ENCODE data around the gene PTPRD. TPM values are rescaled to one million over a fixed set of nuclear protein-coding genes. Genes with fewer than 3 reads are reported as not detected.

The PTPRD gene
- total and polyA plus RNA-seq, 9 of the 15 experiments (the other 6 are each of a cell fraction or from before 2014, with no cell fraction given): 0.11 TPM; not detected in 8

GRCh38 chr9:8610256-8610655 lies 2002.5 kb downstream of the PTPRD start:
- WGBS (ENCODE audit: insufficient coverage, low coverage, missing lambda C conversion rate): 0% methylated on average over 3 of the region's 3 CpGs
- CTCF ChIA-PET (ENCODE audit: low intra/inter-chr PET ratio): no interaction called here
- Histone ChIP-seq H3K9me1 (ENCODE audit: control insufficient read depth, insufficient read depth, low read length) (no peaks in the 10 kb centered on the region), H3K36me3 (ENCODE audit: control insufficient read depth, insufficient read depth, low read length) (no peaks in the 10 kb centered on the region), H3K79me2 (ENCODE audit: control insufficient read depth, insufficient read depth, low read length) (no peaks in the 10 kb centered on the region), H3K4me1 (replicated peaks in 1 of 2; ENCODE audit: control insufficient read depth in 2 of 2, insufficient read depth in 2 of 2, low read length in 2 of 2) (no peaks in the 10 kb centered on the region), H2AFZ (ENCODE audit: low read depth, low read length) (no peak overlapping the region), H3K27me3 (ENCODE audit: control insufficient read depth in 2 of 2, insufficient read depth in 2 of 2, low read length in 2 of 2) (no peaks in the 10 kb centered on the region), H3K4me3 (no peak overlapping the region), H3K4me2 (ENCODE audit: insufficient read depth, low read length) (no peak overlapping the region), H4K20me1 (replicated peaks; ENCODE audit: control insufficient read depth, insufficient read depth, low read length) (no peaks in the 10 kb centered on the region), H3K9ac (ENCODE audit: insufficient read depth in 1 of 2, low read depth in 2 of 2, low read length in 2 of 2) (no peak overlapping the region), H3K27ac (ENCODE audit: extremely low read depth, low read depth, low read length) (no peak overlapping the region), H3K9me3 (replicated peaks; ENCODE audit: control insufficient read depth, insufficient read depth, low read depth, low read length) (no peaks in the 10 kb centered on the region)
- in situ Hi-C loops (cut with MboI) (no loop called here), intact Hi-C loops (cut with micrococcal nuclease) (no loop called here)
- TF ChIP-seq U2AF2 (optimal IDR thresholded peaks at IDR 0.05; ENCODE audit: low read depth, low read length) (no peak), CEBPB (tag; IDR thresholded peaks at IDR 0.05) (no peak), SMAD2 (IDR thresholded peaks at IDR 0.05; ENCODE audit: low read depth, low read length) (no peak), VEZF1 (CRISPR knock-in tag; IDR thresholded peaks at IDR 0.05) (no peak), ZNF518B (CRISPR knock-in tag; IDR thresholded peaks at IDR 0.05) (no peak), HOMEZ (CRISPR knock-in tag; IDR thresholded peaks at IDR 0.05) (no peak), ZNF707 (CRISPR knock-in tag; conservative IDR thresholded peaks at IDR 0.05) (no peak), MCM5 (IDR thresholded peaks at IDR 0.05; ENCODE audit: low read depth) (no peak), XRCC5 (IDR thresholded peaks at IDR 0.05; ENCODE audit: low read depth, low read length) (no peak), HBP1 (CRISPR knock-in tag; IDR thresholded peaks at IDR 0.05) (no peak)
- no peak for FAIRE-seq
- POLR2A ChIA-PET: no interaction called here
- ATAC-seq: no peak
- no peak for DNase-seq (ENCODE audit: extremely low read depth in 1 of 4, low spot score in 3 of 4)
- BruUV-seq (replicated peaks): no TSS peak
